DMS79 treated with DMSO at 0.1 percent for 48 hours (cell line): ENCODE measurements around the gene CCDC54.

Experiments used
- DNase-seq: peaks from one replicate; lab custom pipeline; 2025; lab: John Stamatoyannopoulos, UW

The CCDC54 gene

DNA sequence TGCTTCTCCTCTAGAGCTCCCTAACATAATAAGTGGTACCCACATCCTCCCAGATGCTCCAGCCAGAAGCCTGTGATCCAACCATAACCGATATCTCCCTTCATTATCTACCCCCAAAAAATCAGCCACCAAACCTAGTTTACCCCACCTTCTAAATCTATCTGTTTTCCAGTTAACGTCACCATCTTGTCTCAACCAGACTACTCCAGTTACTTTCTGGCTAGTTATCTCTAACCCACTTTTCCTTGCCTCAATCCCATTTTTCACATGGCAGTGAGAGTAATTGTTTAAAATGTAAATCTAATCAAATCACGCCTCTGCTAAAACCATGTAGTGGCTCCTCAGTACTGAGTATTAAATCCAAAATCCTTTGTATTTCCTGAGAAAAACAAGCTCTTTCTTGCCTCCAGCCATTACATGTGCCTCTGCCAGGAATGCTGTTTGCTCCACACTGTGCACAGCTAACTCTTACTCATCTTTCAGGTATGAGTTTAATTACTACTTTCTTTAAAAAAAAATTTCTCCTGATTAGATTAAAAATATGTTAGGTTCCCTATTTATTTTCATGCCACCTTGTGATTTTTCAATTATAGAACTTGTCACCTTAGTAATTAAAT lies 15.4 kb downstream of the CCDC54 start:
- no peak for DNase-seq

DNA sequence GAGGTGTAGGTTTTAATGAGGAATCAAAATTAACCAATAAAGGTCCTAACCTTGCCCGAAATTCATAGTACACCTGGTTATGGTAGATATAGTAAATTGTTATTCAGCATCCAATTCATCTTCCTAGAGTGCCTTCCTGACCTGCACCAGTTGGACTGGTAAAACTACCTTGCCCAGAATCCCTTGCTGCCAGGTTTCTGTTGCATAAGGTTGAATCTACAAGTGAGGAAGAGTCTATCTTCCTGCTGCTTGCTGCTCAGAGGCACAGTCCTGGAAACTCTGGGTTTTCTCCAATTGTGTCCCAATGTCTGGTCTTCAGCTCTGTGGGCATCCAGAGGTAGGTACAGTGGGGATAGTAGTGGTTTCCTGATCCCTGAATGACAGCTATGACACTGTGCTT lies 17.3 kb downstream of the CCDC54 start:
- no peak for DNase-seq

GRCh38 chr3:107395066-107395465 lies 17.8 kb downstream of the CCDC54 start:
- no peak for DNase-seq

GRCh38 chr3:107401301-107401700 lies 24.1 kb downstream of the CCDC54 start:
- DNase-seq, result no peak

DNA sequence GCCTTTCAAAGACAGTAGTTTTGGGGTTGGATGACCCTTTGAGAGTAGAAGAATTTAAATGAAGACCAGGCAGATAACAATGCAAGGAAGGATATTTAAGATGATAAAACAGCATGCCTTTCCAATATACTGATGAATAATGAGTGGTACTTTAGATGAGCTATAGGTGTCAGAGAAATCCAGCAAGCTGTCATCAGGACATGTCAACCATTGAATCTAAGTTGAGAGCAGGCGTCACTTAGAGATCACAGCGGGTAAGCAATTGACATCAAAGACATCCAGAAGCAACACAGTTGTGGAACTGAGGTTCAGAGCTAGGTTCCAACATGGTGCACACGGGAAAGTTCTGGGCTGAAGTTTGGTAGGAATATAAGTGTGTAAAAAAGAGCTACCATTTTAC lies 25.0 kb downstream of the CCDC54 start:
- no peak for DNase-seq

- no peak for DNase-seq
Observed at GRCh38 chr3:107404727-107405469, 27.7 kb downstream of the CCDC54 start.

DNA sequence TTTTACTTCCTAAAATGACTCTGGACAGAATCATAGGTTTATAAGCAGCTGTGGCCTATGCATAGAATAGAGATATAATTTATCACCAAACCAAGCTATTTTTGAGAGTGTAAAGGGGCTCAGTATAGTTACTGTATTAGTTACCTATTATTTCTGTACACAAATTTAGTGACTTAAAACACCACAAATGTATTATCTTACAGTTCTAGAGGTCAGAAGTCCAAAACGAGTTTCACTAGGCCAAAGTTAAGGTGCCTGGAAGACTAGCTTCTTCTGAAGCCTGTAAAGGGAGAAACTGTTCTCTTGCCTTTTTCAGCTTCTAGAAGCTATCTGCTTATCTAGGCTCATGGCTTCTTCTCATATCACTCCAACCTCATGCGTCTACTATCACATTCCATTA lies 30.1 kb downstream of the CCDC54 start:
- DNase-seq, result no peak

GRCh38 chr3:107408513-107408912 lies 31.3 kb downstream of the CCDC54 start:
- no peak for DNase-seq

- DNase-seq, result no peak
Observed at GRCh38 chr3:107409365-107409764, 32.1 kb downstream of the CCDC54 start.

- DNase-seq, result no peak
Observed at GRCh38 chr3:107410606-107411005, 33.4 kb downstream of the CCDC54 start.

- DNase-seq, result no peak
Observed at GRCh38 chr3:107411056-107411455, 33.8 kb downstream of the CCDC54 start.

- DNase-seq, result no peak
Observed at GRCh38 chr3:107411779-107412178, 34.5 kb downstream of the CCDC54 start.

- DNase-seq, result no peak
Observed at GRCh38 chr3:107412376-107412775, 35.1 kb downstream of the CCDC54 start.

DNA sequence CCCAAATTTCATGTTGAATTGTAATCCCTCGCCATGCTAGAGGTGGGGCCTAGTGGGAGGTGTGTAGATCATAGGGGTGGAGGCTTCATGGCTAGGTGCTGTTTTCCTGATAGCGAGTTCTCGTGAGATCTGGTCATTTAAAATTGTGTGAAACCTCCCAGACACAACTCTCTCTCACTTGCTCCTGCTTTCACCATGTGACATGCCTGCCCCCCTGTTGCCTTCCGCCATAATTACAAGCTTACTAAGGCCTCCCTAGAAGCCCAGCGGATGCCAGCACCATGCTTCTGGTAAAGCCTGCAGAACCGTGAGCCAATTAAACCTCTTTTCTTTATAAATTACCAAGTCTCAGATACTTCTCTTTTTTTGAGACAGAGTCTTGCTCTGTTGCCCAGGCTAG lies 36.0 kb downstream of the CCDC54 start:
- no peak for DNase-seq

GRCh38 chr3:107414325-107414964 lies 37.2 kb downstream of the CCDC54 start:
- DNase-seq, result no peak

DNA sequence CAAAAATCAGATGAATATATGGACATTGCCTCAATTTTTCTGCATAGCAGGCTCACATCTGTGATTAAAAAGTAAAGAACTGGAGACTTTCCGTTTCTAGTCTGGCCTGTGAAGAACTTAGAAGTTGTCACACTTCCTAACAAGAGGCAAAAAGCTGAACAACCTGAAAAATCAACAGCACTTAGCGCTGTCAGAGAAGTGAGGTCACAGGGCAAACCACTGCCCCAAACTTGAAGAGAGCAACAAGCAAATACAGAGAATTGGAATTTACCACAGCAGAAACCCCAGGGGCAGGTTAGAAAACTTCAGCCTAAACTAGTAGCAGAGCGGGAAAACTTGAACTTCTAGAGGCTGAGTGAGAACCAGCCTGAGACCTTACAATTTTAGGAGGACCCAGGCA lies 38.9 kb downstream of the CCDC54 start:
- no peak for DNase-seq

GRCh38 chr3:107416886-107417285 lies 39.6 kb downstream of the CCDC54 start:
- no peak for DNase-seq

GRCh38 chr3:107421170-107421792 lies 44.0 kb downstream of the CCDC54 start:
- no peak for DNase-seq

DNA sequence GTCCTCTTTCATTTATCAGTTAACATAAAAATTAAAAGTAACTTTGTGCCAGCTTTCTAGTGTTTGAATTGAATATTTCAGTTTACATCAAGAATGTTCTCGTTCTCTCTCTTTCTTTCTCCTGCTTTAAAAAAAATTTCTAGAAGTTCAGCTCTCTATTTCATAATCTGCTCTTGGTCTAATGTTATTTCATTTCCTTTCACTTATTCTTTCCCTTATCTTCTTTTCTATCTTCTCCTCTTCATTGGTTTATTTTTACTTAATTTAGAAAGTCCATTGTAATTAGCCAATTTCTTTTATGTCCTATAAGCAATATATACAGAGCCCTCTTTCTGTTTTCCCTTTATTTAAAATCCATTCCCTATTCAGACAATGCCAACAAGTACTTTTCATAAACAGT lies 44.6 kb downstream of the CCDC54 start:
- no peak for DNase-seq

GRCh38 chr3:107425033-107425432 lies 47.8 kb downstream of the CCDC54 start:
- DNase-seq, result no peak

GRCh38 chr3:107426223-107426622 lies 49.0 kb downstream of the CCDC54 start:
- no peak for DNase-seq
